GM12801 (cell line): ENCODE measurements around the gene ETDB.
"Not testable (repeated sequence)": the region's sequence is repeated elsewhere in the genome, so short reads cannot be mapped to it uniquely, and the experiment has no call there.

Experiments
- CTCF ChIP-seq: IDR thresholded peaks from one replicate; pipeline ENCODE4 v1.5.1; 2011; ENCODE audit warnings: control low read depth; ENCODE audit not compliant: insufficient read length; ENCODE audit errors: extremely low read depth

The ETDB gene

GRCh38 chrX:135120056-135120576 is at the start of gene ETDB:
TSS of gene ETDB (minus strand) at chrX:135120526. CDS start at chrX:135119261, 1,265 bp downstream.
- not testable (repeated sequence) for TF ChIP-seq CTCF

- no peak for TF ChIP-seq CTCF
These were observed 48.2 kb upstream of the ETDB start for GRCh38 chrX:135168486-135168885.

GRCh38 chrX:135114392-135114791 is 5.9 kb downstream of the ETDB start:
- no peak for TF ChIP-seq CTCF

GRCh38 chrX:135112743-135113142 is 7.6 kb downstream of the ETDB start:
- no peak for TF ChIP-seq CTCF

GRCh38 chrX:135112096-135112729 is 8.1 kb downstream of the ETDB start:
- TF ChIP-seq CTCF = no peak

- TF ChIP-seq CTCF = no peak
These were observed 10.8 kb downstream of the ETDB start for GRCh38 chrX:135109554-135109953.

GRCh38 chrX:135099493-135099783 is 20.9 kb downstream of the ETDB start:
- TF ChIP-seq CTCF = no peak
